ENCODE results near the gene NR3C1.
A peak's percentile ranks its signal among the peaks of the same experiment; 100 is the strongest.

NR3C1 gene

GRCh38 chr5:143243103-143243502 lies 160.4 kb downstream of the NR3C1 start:
- Mint-ChIP-seq H3K36me3 (ENCODE audit: low read depth) (peaks cover 1% of the 10 kb centered on the region), H3K27ac (no peak overlapping the region), H3K4me3 (no peak overlapping the region), H3K4me1 (ENCODE audit: low read depth) (no peaks in the 10 kb centered on the region), H3K27me3 (ENCODE audit: low read depth) (no peaks in the 10 kb centered on the region), H3K9me3 (peaks cover 19% of the 10 kb centered on the region)
- no peak for DNase-seq (ENCODE audit: low spot score)

- H3K9me3 Mint-ChIP-seq: peaks cover 13% of the 10 kb centered on the region
- H3K4me3 Mint-ChIP-seq: no peak overlapping the region
- peaks cover 1% of the 10 kb centered on the region for H3K36me3 Mint-ChIP-seq (ENCODE audit: low read depth)
- H3K27ac Mint-ChIP-seq: no peak overlapping the region
- H3K27me3 Mint-ChIP-seq (ENCODE audit: low read depth): no peaks in the 10 kb centered on the region
- no peak for DNase-seq (ENCODE audit: low spot score)
- no peaks in the 10 kb centered on the region for H3K4me1 Mint-ChIP-seq (ENCODE audit: low read depth)
These were observed 161.6 kb downstream of the NR3C1 start for GRCh38 chr5:143241892-143242291.

DNA sequence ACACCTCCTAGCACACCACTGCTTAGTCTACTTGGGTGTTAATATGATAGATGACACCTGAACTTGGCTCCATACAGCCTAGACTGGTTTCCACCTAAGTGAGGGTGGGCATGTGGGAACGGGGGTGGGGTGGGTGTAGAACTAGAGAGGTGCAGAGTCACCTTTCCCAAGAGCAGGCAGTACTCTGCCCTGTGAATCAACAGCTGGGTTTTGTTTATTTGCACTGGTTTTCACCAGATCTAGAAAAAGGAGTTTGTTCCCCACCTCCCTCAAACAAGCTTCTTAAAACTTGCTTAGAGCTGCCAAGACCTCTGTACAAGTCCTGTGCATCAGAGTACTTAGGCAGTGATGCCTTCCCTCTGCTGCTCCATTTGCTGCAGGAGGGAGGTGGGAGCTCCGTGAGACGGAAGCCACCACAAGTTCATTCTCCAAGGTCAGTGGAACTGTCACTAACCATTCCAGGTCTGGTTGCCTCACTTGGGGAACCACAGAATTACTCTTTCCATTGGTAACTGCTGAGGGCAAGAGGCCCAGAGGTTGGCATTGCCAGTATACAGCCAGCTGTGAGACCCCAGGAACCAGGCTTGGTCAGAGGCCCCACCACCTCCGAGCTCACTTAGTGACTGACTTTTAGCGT lies 163.5 kb downstream of the NR3C1 start:
- no peak overlapping the region for H3K27ac Mint-ChIP-seq
- H3K4me1 Mint-ChIP-seq (ENCODE audit: low read depth): no peaks in the 10 kb centered on the region
- H3K4me3 Mint-ChIP-seq: no peak overlapping the region
- peaks cover 6% of the 10 kb centered on the region for H3K9me3 Mint-ChIP-seq
- no peak for DNase-seq (ENCODE audit: low spot score)
- H3K27me3 Mint-ChIP-seq (ENCODE audit: low read depth): no peaks in the 10 kb centered on the region
- H3K36me3 Mint-ChIP-seq (ENCODE audit: low read depth): no peaks in the 10 kb centered on the region

- DNase-seq (ENCODE audit: low spot score): no peak
- H3K27ac Mint-ChIP-seq: no peak overlapping the region
- no peaks in the 10 kb centered on the region for H3K4me1 Mint-ChIP-seq (ENCODE audit: low read depth)
- no peak overlapping the region for H3K4me3 Mint-ChIP-seq
- H3K27me3 Mint-ChIP-seq (ENCODE audit: low read depth): no peaks in the 10 kb centered on the region
- no peaks in the 10 kb centered on the region for H3K36me3 Mint-ChIP-seq (ENCODE audit: low read depth)
- no peaks in the 10 kb centered on the region for H3K9me3 Mint-ChIP-seq
These were observed 164.9 kb downstream of the NR3C1 start for GRCh38 chr5:143238620-143239019.

DNA sequence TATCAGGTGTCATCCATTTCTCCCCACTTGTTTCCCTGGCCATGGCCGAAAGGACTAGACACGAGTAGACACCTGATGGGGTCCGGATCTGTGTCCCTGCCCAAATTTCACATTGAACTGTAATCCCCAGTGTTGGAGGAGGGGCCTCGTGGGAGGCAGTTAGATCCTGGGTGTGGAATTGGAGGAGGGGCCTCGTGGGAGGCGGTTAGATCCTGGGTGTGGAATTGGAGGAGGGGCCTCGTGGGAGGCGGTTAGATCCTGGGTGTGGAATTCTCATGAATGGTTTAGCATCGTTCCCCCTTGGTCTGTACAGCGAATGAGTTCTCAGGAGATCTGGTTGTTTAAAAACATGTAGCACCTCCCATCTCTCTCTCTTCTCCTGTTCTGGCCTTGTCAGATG lies 165.8 kb downstream of the NR3C1 start:
- Mint-ChIP-seq H3K9me3 (no peaks in the 10 kb centered on the region), H3K27me3 (ENCODE audit: low read depth) (no peaks in the 10 kb centered on the region), H3K4me1 (ENCODE audit: low read depth) (no peaks in the 10 kb centered on the region), H3K4me3 (no peak overlapping the region), H3K36me3 (ENCODE audit: low read depth) (no peaks in the 10 kb centered on the region), H3K27ac (no peak overlapping the region)
- no peak for DNase-seq (ENCODE audit: low spot score)

GRCh38 chr5:143236682-143237081 lies 166.8 kb downstream of the NR3C1 start:
- no peak overlapping the region for H3K4me3 Mint-ChIP-seq

DNA sequence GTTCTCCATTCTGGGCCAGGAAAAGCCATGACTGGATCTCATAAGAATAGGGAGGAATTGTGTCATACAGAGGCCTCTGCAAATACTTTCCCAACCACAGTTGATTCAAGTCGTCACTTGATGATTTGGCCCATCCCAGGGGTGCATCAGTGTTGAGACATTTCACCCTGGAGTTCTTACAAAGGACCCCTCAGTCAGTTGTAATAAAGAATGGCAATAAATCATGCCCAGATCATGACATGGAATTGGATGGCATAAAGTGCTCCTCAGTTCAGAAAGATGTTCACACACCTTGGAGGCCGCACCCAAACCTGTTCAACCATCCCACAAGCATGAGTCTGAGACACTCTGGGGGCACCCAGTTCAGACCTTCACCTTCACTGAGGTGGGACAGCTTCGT lies 168.1 kb downstream of the NR3C1 start:
- Mint-ChIP-seq H3K27ac (no peak overlapping the region), H3K4me3 (no peak overlapping the region), H3K4me1 (ENCODE audit: low read depth) (peaks cover 12% of the 10 kb centered on the region), H3K36me3 (ENCODE audit: low read depth) (no peaks in the 10 kb centered on the region), H3K9me3 (no peaks in the 10 kb centered on the region), H3K27me3 (ENCODE audit: low read depth) (no peaks in the 10 kb centered on the region)
- DNase-seq (ENCODE audit: low spot score): no peak

More at GRCh38 chr5:143236682-143237081, 166.8 kb downstream of the NR3C1 start:
- no peaks in the 10 kb centered on the region for H3K9me3 Mint-ChIP-seq
- no peaks in the 10 kb centered on the region for H3K27me3 Mint-ChIP-seq (ENCODE audit: low read depth)
- no peak for DNase-seq (ENCODE audit: low spot score)
- peaks cover 4% of the 10 kb centered on the region for H3K4me1 Mint-ChIP-seq (ENCODE audit: low read depth)
- H3K27ac Mint-ChIP-seq: no peak overlapping the region
- no peaks in the 10 kb centered on the region for H3K36me3 Mint-ChIP-seq (ENCODE audit: low read depth)

- Mint-ChIP-seq H3K4me3 (no peak overlapping the region), H3K27ac (no peak overlapping the region), H3K9me3 (no peaks in the 10 kb centered on the region), H3K27me3 (ENCODE audit: low read depth) (no peaks in the 10 kb centered on the region), H3K36me3 (ENCODE audit: low read depth) (no peaks in the 10 kb centered on the region), H3K4me1 (ENCODE audit: low read depth) (peaks cover 23% of the 10 kb centered on the region)
- no peak for DNase-seq (ENCODE audit: low spot score)
These were observed 169.2 kb downstream of the NR3C1 start for GRCh38 chr5:143234162-143234842.

DNA sequence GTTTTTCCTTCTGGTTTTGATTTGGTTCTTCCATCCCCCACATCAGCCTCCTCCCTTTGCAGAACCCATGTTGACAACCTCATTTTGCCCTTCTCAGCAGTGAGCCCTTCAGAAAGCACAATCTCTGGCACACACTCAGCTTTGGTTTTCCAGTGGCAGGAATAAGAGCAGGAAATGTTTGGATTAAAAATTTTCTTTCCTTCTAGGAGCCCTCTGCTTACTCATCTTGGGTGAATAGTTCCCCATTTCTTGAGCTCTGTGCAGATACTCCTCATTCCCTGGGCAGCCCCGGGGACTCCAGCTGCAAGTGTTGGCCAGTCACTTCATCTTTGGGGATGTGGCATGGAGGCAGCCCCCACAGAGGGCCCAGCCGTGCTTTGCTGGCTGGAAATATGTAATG lies 170.5 kb downstream of the NR3C1 start:
- Mint-ChIP-seq H3K4me3 (no peak overlapping the region), H3K4me1 (ENCODE audit: low read depth) (peaks cover 32% of the 10 kb centered on the region), H3K27me3 (ENCODE audit: low read depth) (no peaks in the 10 kb centered on the region), H3K27ac (no peak overlapping the region), H3K36me3 (ENCODE audit: low read depth) (no peaks in the 10 kb centered on the region), H3K9me3 (no peaks in the 10 kb centered on the region)
- DNase-seq (ENCODE audit: low spot score): no peak

DNA sequence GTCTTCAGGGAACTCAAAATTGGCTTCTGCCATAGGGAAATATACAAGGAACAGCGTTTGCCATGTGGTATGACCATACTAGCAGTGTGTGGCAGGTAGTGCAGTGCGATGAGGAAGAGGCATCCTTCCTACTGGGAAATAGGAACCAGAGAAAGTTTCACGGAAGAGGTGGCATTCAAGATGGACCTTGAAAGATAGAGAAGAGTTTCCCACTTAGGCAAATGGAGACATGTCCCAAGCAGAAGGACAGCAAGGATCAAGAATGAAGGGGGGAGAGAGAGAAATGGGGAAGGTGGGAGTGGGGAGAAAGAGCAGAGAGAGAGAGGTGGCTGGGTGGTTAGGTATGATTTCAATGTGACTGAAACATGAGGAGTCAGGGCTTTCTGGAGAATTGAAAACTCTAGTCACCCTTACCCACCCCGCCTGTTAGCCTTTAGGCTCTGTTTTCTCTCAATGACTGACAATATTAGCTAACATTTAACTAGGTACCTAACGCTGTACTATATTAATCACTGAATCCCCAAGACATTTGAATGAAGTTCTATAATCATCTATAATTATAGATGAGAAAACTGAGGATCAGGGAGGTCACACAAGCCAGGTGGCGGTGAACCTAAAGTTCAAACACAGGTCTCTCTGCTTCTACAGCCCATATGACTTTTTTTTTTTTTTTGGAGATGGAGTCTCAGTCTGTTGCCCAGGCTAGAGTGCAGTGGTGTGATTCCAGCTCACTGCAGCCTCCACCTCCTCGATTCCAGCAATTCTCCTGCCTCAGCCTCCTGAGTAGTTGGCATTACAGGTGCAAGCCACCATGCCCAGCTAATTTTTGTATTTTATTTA lies 171.3 kb downstream of the NR3C1 start:
- no peak for DNase-seq (ENCODE audit: low spot score)
- H3K36me3 Mint-ChIP-seq (ENCODE audit: low read depth): peaks cover 2% of the 10 kb centered on the region
- H3K27ac Mint-ChIP-seq: no peak overlapping the region
- no peaks in the 10 kb centered on the region for H3K9me3 Mint-ChIP-seq
- peaks cover 39% of the 10 kb centered on the region for H3K4me1 Mint-ChIP-seq (ENCODE audit: low read depth)
- no peak overlapping the region for H3K4me3 Mint-ChIP-seq
- no peaks in the 10 kb centered on the region for H3K27me3 Mint-ChIP-seq (ENCODE audit: low read depth)

- peaks cover 44% of the 10 kb centered on the region for H3K4me1 Mint-ChIP-seq (ENCODE audit: low read depth)
- no peaks in the 10 kb centered on the region for H3K9me3 Mint-ChIP-seq
- H3K4me3 Mint-ChIP-seq: no peak overlapping the region
- H3K27me3 Mint-ChIP-seq (ENCODE audit: low read depth): no peaks in the 10 kb centered on the region
- no peak for DNase-seq (ENCODE audit: low spot score)
- H3K27ac Mint-ChIP-seq: no peak overlapping the region
- peaks cover 2% of the 10 kb centered on the region for H3K36me3 Mint-ChIP-seq (ENCODE audit: low read depth)
These were observed 172.1 kb downstream of the NR3C1 start for GRCh38 chr5:143231416-143231815.

GRCh38 chr5:143230676-143230996 lies 172.8 kb downstream of the NR3C1 start:
- DNase-seq (ENCODE audit: low spot score): no peak
- Mint-ChIP-seq H3K9me3 (no peaks in the 10 kb centered on the region), H3K36me3 (ENCODE audit: low read depth) (peaks cover 3% of the 10 kb centered on the region), H3K27ac (peak overlapping the region; percentile 75), H3K27me3 (ENCODE audit: low read depth) (no peaks in the 10 kb centered on the region), H3K4me3 (peak overlapping the region; percentile 26), H3K4me1 (ENCODE audit: low read depth) (peaks cover 44% of the 10 kb centered on the region)

- peak overlapping the region; percentile 96 for H3K27ac Mint-ChIP-seq
These were observed 173.4 kb downstream of the NR3C1 start for GRCh38 chr5:143229896-143230675.

More at GRCh38 chr5:143229896-143230675, 173.4 kb downstream of the NR3C1 start:
- DNase-seq (ENCODE audit: low spot score): peak; percentile 54
- no peaks in the 10 kb centered on the region for H3K9me3 Mint-ChIP-seq
- H3K36me3 Mint-ChIP-seq (ENCODE audit: low read depth): peaks cover 4% of the 10 kb centered on the region
- H3K27me3 Mint-ChIP-seq (ENCODE audit: low read depth): no peaks in the 10 kb centered on the region
- H3K4me3 Mint-ChIP-seq: peak overlapping the region; percentile 79
- H3K4me1 Mint-ChIP-seq (ENCODE audit: low read depth): peaks cover 44% of the 10 kb centered on the region
